GM18873 (cell line): Measurements from ENCODE around the gene WWP2.
"Not testable (repeated sequence)": the region's sequence is repeated elsewhere in the genome, so short reads cannot be mapped to it uniquely, and the experiment has no call there.

Experiments
- ATAC-seq: cut with Tn5 transposase; IDR thresholded peaks from one replicate; pipeline ENCODE4 v1.9.1; 2021; ENCODE audit warnings: mild to moderate bottlenecking, moderate library complexity, moderate number of reproducible peaks; ENCODE audit not compliant: unreplicated experiment, low FRiP score

WWP2 gene

GRCh38 chr16:69968125-69968524 lies 206.0 kb downstream of the WWP2 start:
- not testable (repeated sequence) for ATAC-seq

GRCh38 chr16:69969657-69970056 lies 207.5 kb downstream of the WWP2 start:
- not testable (repeated sequence) for ATAC-seq

- ATAC-seq: not testable (repeated sequence)
Measured at GRCh38 chr16:69972120-69972519, 210.0 kb downstream of the WWP2 start.

GRCh38 chr16:69972935-69973334 lies 210.8 kb downstream of the WWP2 start:
- not testable (repeated sequence) for ATAC-seq

GRCh38 chr16:69985196-69985595 lies 223.1 kb downstream of the WWP2 start:
- not testable (repeated sequence) for ATAC-seq
